SH-SY5Y (cell line): ENCODE measurements around the gene NRG2.

Source experiments
- GATA2 ChIP-seq: IDR thresholded peaks from 2 replicates; pipeline ENCODE4 v1.6.1; 2011; ENCODE audit warnings: mild to moderate bottlenecking, low read depth, low read length
- GATA3 ChIP-seq: IDR thresholded peaks from 2 replicates; pipeline ENCODE4 v1.6.1; 2011; ENCODE audit warnings: low read depth, mild to moderate bottlenecking, low read length, moderate library complexity

DNA sequence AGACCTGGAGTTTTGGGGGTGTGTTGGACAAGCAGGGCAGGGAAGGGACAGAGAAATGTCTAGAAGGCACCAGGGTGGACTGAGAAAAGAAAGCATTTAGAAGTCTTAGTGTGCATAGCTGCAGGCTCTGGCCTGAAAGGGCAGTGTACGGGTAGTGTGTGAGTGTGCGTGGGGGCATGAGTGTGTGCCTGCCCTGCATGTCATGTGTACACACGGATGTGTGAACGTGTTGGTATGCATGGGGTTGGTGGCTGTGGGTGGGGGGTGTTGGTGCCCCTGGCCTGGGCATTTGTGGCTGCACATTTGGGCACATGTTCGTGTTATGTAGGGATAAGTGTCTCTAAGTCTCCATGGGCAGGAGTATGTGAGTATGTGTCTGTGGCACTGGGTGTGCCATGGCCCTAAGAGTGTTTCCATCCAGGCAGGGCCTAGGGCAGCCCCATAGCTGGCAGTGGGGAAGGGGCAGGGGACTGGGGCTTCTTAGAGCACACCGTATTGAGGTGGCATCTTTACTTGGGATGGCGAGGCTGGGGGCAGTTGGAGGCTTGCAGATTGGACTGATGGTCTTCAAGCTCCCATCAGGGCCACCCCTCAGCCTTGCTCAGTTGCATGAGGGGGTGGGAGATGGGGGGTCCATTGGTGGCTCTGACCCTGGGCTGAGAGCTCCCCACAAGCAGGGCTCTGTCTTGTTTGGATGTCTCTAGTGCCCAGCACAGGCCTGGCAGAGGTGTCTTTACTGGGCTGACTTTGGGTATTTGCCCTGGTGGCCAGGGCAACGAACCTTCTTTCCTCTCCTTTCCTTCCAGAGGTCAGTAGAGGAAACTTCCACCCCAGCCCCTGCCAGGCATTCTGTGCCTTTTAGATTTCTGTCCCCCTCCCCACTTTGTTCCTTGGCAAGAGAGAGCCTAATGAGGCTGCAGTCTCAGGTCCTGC lies 232.5 kb downstream of the NRG2 start:
- TF ChIP-seq GATA2 (no peak), GATA3 (no peak)
